ENCODE results near the gene LGALS3BP. TPM values are rescaled to one million over a fixed set of nuclear protein-coding genes. Genes with fewer than 3 reads are reported as not detected.

Gene LGALS3BP
- polyA plus RNA-seq, 1 donor (not counting 4 experiments of a cell fraction or from before 2014, with no cell fraction given) = 53.0 TPM

DNA sequence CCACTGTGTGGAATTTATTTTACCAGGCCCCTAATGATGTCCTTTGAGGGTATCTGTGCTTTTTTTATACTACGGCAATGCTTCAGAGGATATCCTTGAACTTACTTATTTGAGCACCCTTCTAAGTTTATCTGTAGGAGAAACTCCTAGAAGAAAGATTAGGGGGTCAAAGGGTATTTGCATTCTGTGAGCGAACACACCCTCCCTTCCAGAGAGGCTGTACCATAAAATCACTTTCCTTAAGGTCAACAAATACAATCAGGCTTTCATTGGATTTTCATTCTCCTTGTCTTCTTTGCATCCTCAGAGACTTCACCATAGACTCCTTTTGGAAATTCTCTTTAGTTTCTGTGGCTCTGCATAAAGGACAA is 39.5 kb upstream of the LGALS3BP start:
- Histone ChIP-seq H3K27me3 (ENCODE audit: control insufficient read depth, extremely low read depth, insufficient read depth, low read length) (peaks cover 3% of the 10 kb centered on the region), H3K9ac (ENCODE audit: control insufficient read depth, extremely low read depth, insufficient read depth, low read length) (no peak overlapping the region), H3K36me3 (ENCODE audit: control insufficient read depth in 2 of 2, extremely low read depth in 1 of 2, insufficient read depth in 2 of 2, low read length in 2 of 2) (no peaks in the 10 kb centered on the region), H3K9me3 (ENCODE audit: control insufficient read depth, low read depth, low read length) (no peaks in the 10 kb centered on the region), H3K79me2 (ENCODE audit: control insufficient read depth, insufficient read depth, low read length) (no peaks in the 10 kb centered on the region), H4K20me1 (ENCODE audit: control insufficient read depth, extremely low read depth, insufficient read depth, low read length) (no peaks in the 10 kb centered on the region), H3K4me1 (ENCODE audit: control insufficient read depth, extremely low read depth, insufficient read depth, low read length) (peaks cover 31% of the 10 kb centered on the region), H3K4me3 (ENCODE audit: control insufficient read depth in 2 of 3, extremely low read depth in 1 of 3, insufficient read depth in 2 of 3, low read depth in 1 of 3, low read length in 3 of 3) (no peak overlapping the region), H3K9me1 (ENCODE audit: control insufficient read depth, extremely low read depth, insufficient read depth, low read length) (no peaks in the 10 kb centered on the region), H2AFZ (ENCODE audit: control insufficient read depth, low read length) (no peak overlapping the region), H3K27ac (ENCODE audit: control insufficient read depth, insufficient read depth, low read length) (no peak overlapping the region), H3K4me2 (ENCODE audit: control insufficient read depth, extremely low read depth, insufficient read depth, low read depth, low read length) (no peak overlapping the region)
- dilution Hi-C loops (cut with MboI; ENCODE audit: extremely low pct_ligation_motif_present, low sequenced_read_pairs) = no loop called here
- DNase-seq (ENCODE audit: low read depth, low spot score) (no peak), FAIRE-seq (no peak)
- no peak for TF ChIP-seq EZH2 (IDR thresholded peaks at IDR 0.05; ENCODE audit: low read length)
- TF ChIP-seq CTCF (optimal IDR thresholded peaks at IDR 0.05 in 1 of 3, IDR thresholded peaks at IDR 0.05 in 1 of 3, conservative IDR thresholded peaks at IDR 0.05 in 1 of 3; ENCODE audit: extremely low read depth in 1 of 3, insufficient read depth in 2 of 3, low read length in 3 of 3) = no peak

GRCh38 chr17:79018370-79018695 is 38.6 kb upstream of the LGALS3BP start:
- FAIRE-seq (no peak), DNase-seq (ENCODE audit: low read depth, low spot score) (no peak)
- Histone ChIP-seq H2AFZ (ENCODE audit: control insufficient read depth, low read length) (no peak overlapping the region), H3K4me3 (ENCODE audit: control insufficient read depth in 2 of 3, extremely low read depth in 1 of 3, insufficient read depth in 2 of 3, low read depth in 1 of 3, low read length in 3 of 3) (no peak overlapping the region), H3K4me2 (ENCODE audit: control insufficient read depth, extremely low read depth, insufficient read depth, low read depth, low read length) (no peak overlapping the region), H4K20me1 (ENCODE audit: control insufficient read depth, extremely low read depth, insufficient read depth, low read length) (no peaks in the 10 kb centered on the region), H3K27ac (ENCODE audit: control insufficient read depth, insufficient read depth, low read length) (no peak overlapping the region), H3K9me1 (ENCODE audit: control insufficient read depth, extremely low read depth, insufficient read depth, low read length) (no peaks in the 10 kb centered on the region), H3K36me3 (ENCODE audit: control insufficient read depth in 2 of 2, extremely low read depth in 1 of 2, insufficient read depth in 2 of 2, low read length in 2 of 2) (no peaks in the 10 kb centered on the region), H3K79me2 (ENCODE audit: control insufficient read depth, insufficient read depth, low read length) (no peaks in the 10 kb centered on the region), H3K9ac (ENCODE audit: control insufficient read depth, extremely low read depth, insufficient read depth, low read length) (no peak overlapping the region), H3K27me3 (ENCODE audit: control insufficient read depth, extremely low read depth, insufficient read depth, low read length) (no peaks in the 10 kb centered on the region), H3K9me3 (ENCODE audit: control insufficient read depth, low read depth, low read length) (no peaks in the 10 kb centered on the region), H3K4me1 (ENCODE audit: control insufficient read depth, extremely low read depth, insufficient read depth, low read length) (peaks cover 31% of the 10 kb centered on the region)
- TF ChIP-seq CTCF (optimal IDR thresholded peaks at IDR 0.05 in 1 of 3, IDR thresholded peaks at IDR 0.05 in 1 of 3, conservative IDR thresholded peaks at IDR 0.05 in 1 of 3; ENCODE audit: extremely low read depth in 1 of 3, insufficient read depth in 2 of 3, low read length in 3 of 3) (no peak), EZH2 (IDR thresholded peaks at IDR 0.05; ENCODE audit: low read length) (no peak)
- dilution Hi-C loops (cut with MboI; ENCODE audit: extremely low pct_ligation_motif_present, low sequenced_read_pairs) = no loop called here
